HepG2 (cell line): ENCODE measurements around the gene HAO2. TPM values are rescaled to one million over a fixed set of nuclear protein-coding genes. Genes with fewer than 3 reads are reported as not detected.

Source experiments
- ATAC-seq: fragments of 200-7000 bp; cut with Tn5 transposase; 3 replicates; pipeline ENCODE4 v1.9.1; 2020; ENCODE audit warnings: mild to moderate bottlenecking, moderate library complexity
- BruUV-seq: library from RNA; stranded (reverse); fragments of 400-500 nt; replicated peaks from 2 replicates; lab custom pipeline; 2021; lab: Mats Ljungman, UMichigan
- CTCF ChIA-PET: fragments of 300-600 bp; formaldehyde crosslinking; extraction: SDS; loops from one replicate; lab custom pipeline; 2021; ENCODE audit warnings: low total read pairs, inconsistent platforms, low intra/inter-chr PET ratio; lab: Yijun Ruan, JAX
- POLR2A ChIA-PET: fragments of 350-600 bp; sonication (Branson Sonifier 250); formaldehyde crosslinking; loops from one replicate; lab custom pipeline; 2020; ENCODE audit warnings: antibody characterized with exemption, inconsistent platforms; lab: Yijun Ruan, JAX
- DNase-seq: peaks from one replicate; pipeline ENCODE4 v3.0.0-alpha.2; 2015; ENCODE audit warnings: low spot score
- FAIRE-seq: peaks from 3 replicates; lab custom pipeline; 2011; peaks lifted over from hg19 to GRCh38; lab: Jason Lieb, UNC
- H2AFZ ChIP-seq: one replicate; pipeline ENCODE4 v1.6.1; 2011; ENCODE audit warnings: low read length, inconsistent platforms
- H3K27ac ChIP-seq: fragments of 300-600 bp; 3 replicates; pipeline ENCODE4 v1.8.0; 2011; ENCODE audit warnings: mixed run types, mild to moderate bottlenecking, mixed read lengths, low read length, inconsistent platforms; ENCODE audit not compliant: insufficient read depth; ENCODE audit errors: extremely low read length
- H3K27me3 ChIP-seq, 2 experiments: fragments of 200-600 bp in 1 of 2; 2 replicates in 1 of 2; 3 replicates in 1 of 2; pipeline versions ENCODE4 v1.6.0 to v1.8.0; 2011; ENCODE audit warnings: low read length in 2 of 2, mild to moderate bottlenecking in 2 of 2, moderate library complexity in 2 of 2, inconsistent platforms in 1 of 2; ENCODE audit not compliant: insufficient read depth in 2 of 2, control insufficient read depth in 1 of 2
- H3K36me3 ChIP-seq, 2 experiments: fragments of 200-600 bp in 1 of 2; replicated peaks in 1 of 2; 2 replicates in 1 of 2; 3 replicates in 1 of 2; pipeline versions ENCODE4 v1.5.1 to v1.8.0; 2011; ENCODE audit warnings: low read length in 2 of 2, inconsistent platforms in 1 of 2; ENCODE audit not compliant: insufficient read depth in 2 of 2, control insufficient read depth in 1 of 2
- H3K4me1 ChIP-seq: 2 replicates; pipeline ENCODE4 v1.5.1; 2012; ENCODE audit warnings: low read length, inconsistent platforms; ENCODE audit not compliant: insufficient read depth
- H3K4me2 ChIP-seq: 2 replicates; pipeline ENCODE4 v1.6.0; 2011; ENCODE audit warnings: low read depth, low read length, inconsistent platforms
- H3K4me3 ChIP-seq, 3 experiments: fragments of 200-600 bp in 1 of 3; sonication (generic), shearing (Covaris generic) in 1 of 3; replicated peaks in 1 of 3; 2 replicates each; pipeline ENCODE4 v1.5.1; 2011 to 2016; ENCODE audit warnings: low read length in 3 of 3, inconsistent platforms in 2 of 3, low read depth in 2 of 3, mild to moderate bottlenecking in 2 of 3, control low read depth in 1 of 3, mixed read lengths in 1 of 3; ENCODE audit not compliant: insufficient read depth in 1 of 3
- H3K79me2 ChIP-seq: one replicate; pipeline ENCODE4 v1.6.1; 2011; ENCODE audit warnings: low read length, inconsistent platforms; ENCODE audit not compliant: insufficient read depth
- H3K9ac ChIP-seq: 2 replicates; pipeline ENCODE4 v1.6.0; 2011; ENCODE audit warnings: mild to moderate bottlenecking, low read depth, low read length, inconsistent platforms; ENCODE audit not compliant: insufficient read depth
- H3K9me3 ChIP-seq: 2 replicates; pipeline ENCODE4 v1.5.1; 2012; ENCODE audit warnings: mild to moderate bottlenecking, low read length
- H4K20me1 ChIP-seq: 2 replicates; pipeline ENCODE4 v1.6.0; 2011; ENCODE audit warnings: inconsistent platforms, mild to moderate bottlenecking, low read length, moderate library complexity; ENCODE audit not compliant: insufficient read depth
- ATF7-NPFF ChIP-seq: sonication (generic); formaldehyde crosslinking; IDR thresholded peaks from 2 replicates; pipeline ENCODE4 v1.8.1; 2023; ENCODE audit warnings: mild to moderate bottlenecking, low read depth, missing genetic modification reagents, moderate library complexity
- EP300 ChIP-seq, 3 experiments: sonication (generic) in 1 of 3; formaldehyde crosslinking in 1 of 3; IDR thresholded peaks; 2 replicates each; pipeline versions ENCODE4 v1.5.1 to v1.6.1; 2011 to 2020; ENCODE audit warnings: low read depth in 2 of 3, low read length in 2 of 3, borderline replicate concordance in 1 of 3, improper control_type of control experiment in 1 of 3, mild to moderate bottlenecking in 1 of 3, missing genetic modification reagents in 1 of 3, moderate library complexity in 1 of 3
- HMG20B ChIP-seq: conservative IDR thresholded peaks from 2 replicates; pipeline ENCODE4 v1.6.1; 2016; ENCODE audit warnings: missing genetic modification reagents, missing compliant biosample characterization
- HMGA1 ChIP-seq: sonication (generic); formaldehyde crosslinking; conservative IDR thresholded peaks from 2 replicates; pipeline ENCODE4 v1.4.0; 2020; ENCODE audit warnings: missing genetic modification reagents
- HOXD1 ChIP-seq: sonication (generic); formaldehyde crosslinking; IDR thresholded peaks from 2 replicates; pipeline ENCODE4 v1.5.0; 2020; ENCODE audit warnings: missing genetic modification reagents
- ISL2 ChIP-seq: sonication (generic); formaldehyde crosslinking; IDR thresholded peaks from 2 replicates; pipeline ENCODE4 v1.5.0; 2020; ENCODE audit warnings: missing genetic modification reagents
- JARID2 ChIP-seq: sonication (generic); formaldehyde crosslinking; IDR thresholded peaks from 2 replicates; pipeline ENCODE4 v1.8.1; 2023; ENCODE audit warnings: missing genetic modification reagents, inconsistent platforms; ENCODE audit not compliant: insufficient replicate concordance
- MEIS1 ChIP-seq: sonication (generic); formaldehyde crosslinking; IDR thresholded peaks from 2 replicates; pipeline ENCODE4 v1.9.0; 2021; ENCODE audit warnings: mild to moderate bottlenecking, missing genetic modification reagents, moderate library complexity, borderline replicate concordance
- SMAD9 ChIP-seq: sonication (generic); formaldehyde crosslinking; IDR thresholded peaks from 2 replicates; pipeline ENCODE4 v1.5.1; 2020; ENCODE audit warnings: mild to moderate bottlenecking, missing genetic modification reagents
- TBP ChIP-seq: sonication (generic); formaldehyde crosslinking; IDR thresholded peaks from 2 replicates; pipeline ENCODE4 v1.5.0; 2020; ENCODE audit warnings: missing genetic modification reagents
- ZNF629 ChIP-seq: sonication (generic); formaldehyde crosslinking; conservative IDR thresholded peaks from 2 replicates; pipeline ENCODE4 v1.5.0; 2020; ENCODE audit warnings: missing genetic modification reagents
- ZNF713 ChIP-seq: sonication (generic); formaldehyde crosslinking; IDR thresholded peaks from 2 replicates; pipeline ENCODE4 v1.4.0; 2020; ENCODE audit warnings: mild to moderate bottlenecking, missing genetic modification reagents
- ZSCAN21 ChIP-seq: sonication (generic); formaldehyde crosslinking; IDR thresholded peaks from 2 replicates; pipeline ENCODE4 v1.8.0; 2022; ENCODE audit warnings: mild to moderate bottlenecking, missing genetic modification reagents, moderate library complexity, borderline replicate concordance
- ZZZ3 ChIP-seq: sonication (generic); formaldehyde crosslinking; IDR thresholded peaks from 2 replicates; pipeline ENCODE4 v1.4.0; 2020; ENCODE audit warnings: missing genetic modification reagents, mild to moderate bottlenecking, borderline replicate concordance
- WGBS: methylation state at CpG from one replicate; pipeline ENCODE4 v1.1.6; 2017; ENCODE audit warnings: low lambda C conversion rate; 5-methylcytosine and 5-hydroxymethylcytosine counted together
- in situ Hi-C: cut with HindIII; loops from 2 replicates; pipeline ENCODE4 v1.10.0; 2017; ENCODE audit warnings: low pct_unique_long_range_greater_than_20kb; ENCODE audit not compliant: extremely low pct_ligation_motif_present
- intact Hi-C: fragments of 100-400 bp; cut with micrococcal nuclease; formaldehyde crosslinking; loops from one replicate; pipeline ENCODE4 v1.10.0; 2022; ENCODE audit not compliant: unreplicated experiment
- polyA plus RNA-seq, 8 experiments: library from polyadenylated mRNA; depleted of rRNA in 3 of 8; stranded (reverse) in 7 of 8; unstranded in 1 of 8; fragments of >200 nt; fragmentation: Illumina TruSeq in 4 of 8; extraction: Trizol in 4 of 8; gene quantifications; 2 replicates each; pipeline versions ENCODE4 v1.2.1 to v1.2.3, GENCODE V29; 2011 to 2016; ENCODE audit warnings: low read depth in 4 of 8, missing spikeins in 1 of 8, mixed read lengths in 1 of 8; ENCODE audit not compliant: insufficient read depth in 1 of 8
- total RNA-seq, 5 experiments: library from RNA; depleted of rRNA; stranded (reverse); fragments of >200 nt; fragmentation: Illumina TruSeq; extraction: Trizol; gene quantifications; 2 replicates each; pipeline ENCODE4 v1.2.3, GENCODE V29; 2016; ENCODE audit warnings: low read depth in 1 of 5
- TF ChIP-seq, protein P1 (sequence below): sonication (generic); formaldehyde crosslinking; IDR thresholded peaks from 2 replicates; pipeline ENCODE4 v1.4.0; 2020; ENCODE audit warnings: missing genetic modification reagents, borderline replicate concordance
- TF ChIP-seq, protein P2 (sequence below): IDR thresholded peaks from 2 replicates; pipeline ENCODE4 v1.6.1; 2016; ENCODE audit warnings: low read depth, control low read depth

The HAO2 gene
- total and polyA plus RNA-seq, 2 of the 13 experiments (the other 11 are each of a cell fraction or from before 2014, with no cell fraction given): 0.05 to 0.09 TPM

DNA sequence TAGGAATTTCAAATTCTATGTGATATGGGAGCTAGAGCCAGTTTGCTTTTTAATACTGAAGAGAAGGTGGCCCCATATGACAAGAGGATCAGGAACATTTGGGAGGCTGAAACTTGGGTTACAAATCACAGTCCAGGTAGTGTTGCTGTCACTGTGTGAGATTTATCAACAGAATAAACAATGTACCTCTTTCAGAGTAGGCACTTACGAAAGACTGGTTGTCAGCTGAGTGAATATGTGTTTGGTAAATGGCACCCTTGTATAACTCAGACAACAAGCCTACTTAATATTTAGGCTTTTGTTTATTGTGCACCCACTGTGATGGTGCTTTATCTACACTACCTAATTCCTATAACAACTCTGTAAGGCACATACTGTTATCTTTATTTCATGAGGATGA lies 7.4 kb upstream of the HAO2 start (continued):
- 0 out of 2 replicates have a peak, but pooled peaks have one; percentile 21 for TF ChIP-seq ISL2 (CRISPR knock-in tag)
- no peak for TF ChIP-seq ZZZ3 (CRISPR knock-in tag)
- peak; percentile 65 for TF ChIP-seq HMG20B (CRISPR knock-in tag)
- peak in 1 of 2 experiments; percentile 16; a peak in 1 of 4 replicates for TF ChIP-seq EP300 (IDR thresholded peaks at IDR 0.05; ENCODE audit: low read depth in 2 of 2, low read length in 2 of 2)
- no peak for TF ChIP-seq EP300 (CRISPR knock-in tag; IDR thresholded peaks at IDR 0.05; ENCODE audit: borderline replicate concordance)
- TF ChIP-seq, all 625 proteins: peak for 14

DNA sequence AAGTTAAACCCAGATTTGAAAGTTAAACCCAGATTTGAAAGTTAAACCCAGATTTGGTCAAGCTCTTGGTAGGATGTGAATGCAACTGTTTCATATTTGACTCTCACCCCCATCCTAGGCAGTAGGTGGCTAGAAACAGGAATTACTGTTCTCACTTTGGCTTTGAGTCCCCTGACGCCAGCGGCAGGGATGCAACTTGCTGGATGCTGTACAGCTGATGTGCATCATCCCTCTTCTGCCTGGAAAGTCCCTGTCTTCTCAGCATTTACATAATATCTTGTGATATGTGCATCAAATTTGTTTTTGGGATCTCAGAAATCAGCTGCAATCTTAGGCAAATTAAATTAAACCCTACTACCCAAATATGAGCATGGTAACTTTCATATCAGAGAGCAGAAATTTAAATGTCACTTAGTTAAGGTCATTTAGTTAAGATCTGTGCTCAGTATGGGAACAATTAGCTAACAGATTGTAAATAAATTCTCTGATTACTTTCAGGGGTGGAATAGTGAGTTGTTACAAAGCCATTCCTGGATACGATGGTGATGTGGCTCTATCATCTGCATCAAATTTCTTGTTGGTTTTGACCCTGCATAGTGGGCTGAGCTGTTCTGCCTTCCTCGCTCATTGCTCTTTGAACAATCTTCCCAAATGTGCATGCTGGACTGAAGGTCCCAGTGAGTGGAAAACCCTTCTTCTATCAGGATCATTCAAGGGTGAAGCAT lies 6.8 kb upstream of the HAO2 start:
- peaks cover 62% of the 10 kb centered on the region for H3K4me1 ChIP-seq
- no peaks in the 10 kb centered on the region for H3K9me3 ChIP-seq
- H3K36me3 ChIP-seq: no peaks in the 10 kb centered on the region
- H3K27ac ChIP-seq: no peak overlapping the region
- H3K27me3 ChIP-seq: no peaks in the 10 kb centered on the region
- no peak for DNase-seq
- intact Hi-C loops: loop anchor here (2.0 kb wide), 2 partner anchors 21 to 43 kb away; no protein-coding TSS in a partner anchor
- H4K20me1 ChIP-seq: no peaks in the 10 kb centered on the region
- H3K9ac ChIP-seq: no peak overlapping the region
- WGBS: 89% methylated on average over 4 of the region's 4 CpGs
- no TSS peak for BruUV-seq
- POLR2A ChIA-PET: interaction anchor here (0.9 to 1.7 kb wide), 2 partner anchors 12 to 35 kb away, joined by 3 read pairs; no protein-coding TSS in a partner anchor
- CTCF ChIA-PET: no interaction called here
- FAIRE-seq: no peak
- TF ChIP-seq, protein P1, sequence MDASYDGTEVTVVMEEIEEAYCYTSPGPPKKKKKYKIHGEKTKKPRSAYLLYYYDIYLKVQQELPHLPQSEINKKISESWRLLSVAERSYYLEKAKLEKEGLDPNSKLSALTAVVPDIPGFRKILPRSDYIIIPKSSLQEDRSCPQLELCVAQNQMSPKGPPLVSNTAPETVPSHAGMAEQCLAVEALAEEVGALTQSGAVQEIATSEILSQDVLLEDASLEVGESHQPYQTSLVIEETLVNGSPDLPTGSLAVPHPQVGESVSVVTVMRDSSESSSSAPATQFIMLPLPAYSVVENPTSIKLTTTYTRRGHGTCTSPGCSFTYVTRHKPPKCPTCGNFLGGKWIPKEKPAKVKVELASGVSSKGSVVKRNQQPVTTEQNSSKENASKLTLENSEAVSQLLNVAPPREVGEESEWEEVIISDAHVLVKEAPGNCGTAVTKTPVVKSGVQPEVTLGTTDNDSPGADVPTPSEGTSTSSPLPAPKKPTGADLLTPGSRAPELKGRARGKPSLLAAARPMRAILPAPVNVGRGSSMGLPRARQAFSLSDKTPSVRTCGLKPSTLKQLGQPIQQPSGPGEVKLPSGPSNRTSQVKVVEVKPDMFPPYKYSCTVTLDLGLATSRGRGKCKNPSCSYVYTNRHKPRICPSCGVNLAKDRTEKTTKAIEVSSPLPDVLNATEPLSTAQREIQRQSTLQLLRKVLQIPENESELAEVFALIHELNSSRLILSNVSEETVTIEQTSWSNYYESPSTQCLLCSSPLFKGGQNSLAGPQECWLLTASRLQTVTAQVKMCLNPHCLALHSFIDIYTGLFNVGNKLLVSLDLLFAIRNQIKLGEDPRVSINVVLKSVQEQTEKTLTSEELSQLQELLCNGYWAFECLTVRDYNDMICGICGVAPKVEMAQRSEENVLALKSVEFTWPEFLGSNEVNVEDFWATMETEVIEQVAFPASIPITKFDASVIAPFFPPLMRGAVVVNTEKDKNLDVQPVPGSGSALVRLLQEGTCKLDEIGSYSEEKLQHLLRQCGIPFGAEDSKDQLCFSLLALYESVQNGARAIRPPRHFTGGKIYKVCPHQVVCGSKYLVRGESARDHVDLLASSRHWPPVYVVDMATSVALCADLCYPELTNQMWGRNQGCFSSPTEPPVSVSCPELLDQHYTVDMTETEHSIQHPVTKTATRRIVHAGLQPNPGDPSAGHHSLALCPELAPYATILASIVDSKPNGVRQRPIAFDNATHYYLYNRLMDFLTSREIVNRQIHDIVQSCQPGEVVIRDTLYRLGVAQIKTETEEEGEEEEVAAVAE (CRISPR knock-in tag): no peak
- TF ChIP-seq HMGA1: no peak
- TF ChIP-seq ATF7-NPFF (CRISPR knock-in tag): no peak
- TF ChIP-seq JARID2 (CRISPR knock-in tag): no peak
- no peak for TF ChIP-seq ZNF629 (CRISPR knock-in tag)
- no peak for TF ChIP-seq TBP (CRISPR knock-in tag)
- TF ChIP-seq ZSCAN21: no peak
- TF ChIP-seq HOXD1 (CRISPR knock-in tag): no peak
- TF ChIP-seq, protein P2, sequence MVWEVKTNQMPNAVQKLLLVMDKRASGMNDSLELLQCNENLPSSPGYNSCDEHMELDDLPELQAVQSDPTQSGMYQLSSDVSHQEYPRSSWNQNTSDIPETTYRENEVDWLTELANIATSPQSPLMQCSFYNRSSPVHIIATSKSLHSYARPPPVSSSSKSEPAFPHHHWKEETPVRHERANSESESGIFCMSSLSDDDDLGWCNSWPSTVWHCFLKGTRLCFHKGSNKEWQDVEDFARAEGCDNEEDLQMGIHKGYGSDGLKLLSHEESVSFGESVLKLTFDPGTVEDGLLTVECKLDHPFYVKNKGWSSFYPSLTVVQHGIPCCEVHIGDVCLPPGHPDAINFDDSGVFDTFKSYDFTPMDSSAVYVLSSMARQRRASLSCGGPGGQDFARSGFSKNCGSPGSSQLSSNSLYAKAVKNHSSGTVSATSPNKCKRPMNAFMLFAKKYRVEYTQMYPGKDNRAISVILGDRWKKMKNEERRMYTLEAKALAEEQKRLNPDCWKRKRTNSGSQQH (CRISPR knock-in tag): no peak
- TF ChIP-seq MEIS1: no peak
- no peak for TF ChIP-seq SMAD9 (CRISPR knock-in tag)
- no peak for TF ChIP-seq ZNF713 (CRISPR knock-in tag)
- no peaks in the 10 kb centered on the region for H3K79me2 ChIP-seq
- in situ Hi-C loops: no loop called here
- no peak for ATAC-seq
- no peak overlapping the region for H3K4me3 ChIP-seq
- no peak overlapping the region for H3K4me2 ChIP-seq
- H2AFZ ChIP-seq: no peak overlapping the region
